H9 (cell line): Measurements from ENCODE around the gene THAP11. TPM values are rescaled to one million over a fixed set of nuclear protein-coding genes. Genes with fewer than 3 reads are reported as not detected.

Experiments used
- DNase-seq: peaks from one replicate; pipeline ENCODE4 v3.0.0-alpha.2; 2017
- H2AFZ ChIP-seq: one replicate; pipeline ENCODE4 v1.6.1; 2013; ENCODE audit warnings: mild to moderate bottlenecking, low read length, control low read depth, moderate library complexity
- H2AK5ac ChIP-seq: 2 replicates; pipeline ENCODE4 v1.6.1; 2013; ENCODE audit warnings: low read length, control low read depth, mixed read lengths; ENCODE audit not compliant: insufficient read length
- H2BK120ac ChIP-seq: one replicate; pipeline ENCODE4 v1.6.1; 2013; ENCODE audit warnings: low read depth, mild to moderate bottlenecking, low read length, control low read depth, inconsistent platforms; ENCODE audit not compliant: poor library complexity, severe bottlenecking
- H2BK12ac ChIP-seq: 2 replicates; pipeline ENCODE4 v1.6.1; 2013; ENCODE audit warnings: low read length, control low read depth, mixed read lengths, low read depth; ENCODE audit not compliant: insufficient read length
- H2BK15ac ChIP-seq: 2 replicates; pipeline ENCODE4 v1.6.1; 2013; ENCODE audit warnings: low read depth, low read length, control low read depth
- H2BK20ac ChIP-seq: one replicate; pipeline ENCODE4 v1.6.1; 2013; ENCODE audit warnings: low read depth, mild to moderate bottlenecking, low read length, control low read depth, inconsistent platforms; ENCODE audit not compliant: poor library complexity, severe bottlenecking
- H2BK5ac ChIP-seq: 2 replicates; pipeline ENCODE4 v1.6.1; 2013; ENCODE audit warnings: low read length, control low read depth, mixed read lengths; ENCODE audit not compliant: insufficient read length
- H3K14ac ChIP-seq: 2 replicates; pipeline ENCODE4 v1.6.1; 2013; ENCODE audit warnings: low read length, control low read depth; ENCODE audit not compliant: insufficient read depth
- H3K18ac ChIP-seq: 2 replicates; pipeline ENCODE4 v1.6.1; 2013; ENCODE audit warnings: low read depth, mild to moderate bottlenecking, mixed read lengths, low read length, control low read depth; ENCODE audit not compliant: insufficient read length
- H3K23ac ChIP-seq: 2 replicates; pipeline ENCODE4 v1.6.1; 2013; ENCODE audit warnings: low read length, control low read depth, mixed read lengths, low read depth; ENCODE audit not compliant: insufficient read length
- H3K23me2 ChIP-seq: 2 replicates; pipeline ENCODE4 v1.6.1; 2013; ENCODE audit warnings: low read depth, mild to moderate bottlenecking, mixed read lengths, low read length, control low read depth; ENCODE audit not compliant: insufficient read length, poor library complexity, severe bottlenecking
- H3K27ac ChIP-seq: 2 replicates; pipeline ENCODE4 v1.5.1; 2013; ENCODE audit warnings: low read length, control low read depth, mixed read lengths, low read depth; ENCODE audit not compliant: insufficient read length
- H3K27me3 ChIP-seq: 2 replicates; pipeline ENCODE4 v1.6.1; 2013; ENCODE audit warnings: low read length, control low read depth, inconsistent platforms; ENCODE audit not compliant: insufficient read depth
- H3K4ac ChIP-seq: 2 replicates; pipeline ENCODE4 v1.6.1; 2013; ENCODE audit warnings: low read depth, mild to moderate bottlenecking, control low read depth, inconsistent platforms, low read length, moderate library complexity
- H3K4me1 ChIP-seq: 2 replicates; pipeline ENCODE4 v1.6.1; 2013; ENCODE audit warnings: low read length, control low read depth, inconsistent platforms; ENCODE audit not compliant: insufficient read depth
- H3K4me2 ChIP-seq: 2 replicates; pipeline ENCODE4 v1.6.1; 2013; ENCODE audit warnings: low read length, control low read depth, mixed read lengths; ENCODE audit not compliant: insufficient read length, insufficient read depth
- H3K56ac ChIP-seq: 2 replicates; pipeline ENCODE4 v1.6.1; 2013; ENCODE audit warnings: low read depth, mild to moderate bottlenecking, mixed read lengths, low read length, control low read depth; ENCODE audit not compliant: insufficient read length
- H3K79me1 ChIP-seq: 2 replicates; pipeline ENCODE4 v1.6.1; 2013; ENCODE audit warnings: low read depth, mild to moderate bottlenecking, moderate library complexity, low read length, control low read depth, inconsistent platforms; ENCODE audit not compliant: insufficient read depth, poor library complexity, severe bottlenecking
- H3K79me2 ChIP-seq: 2 replicates; pipeline ENCODE4 v1.6.1; 2013; ENCODE audit warnings: low read length, control low read depth, inconsistent platforms; ENCODE audit not compliant: insufficient read depth
- H3K9ac ChIP-seq: 2 replicates; pipeline ENCODE4 v1.6.1; 2013; ENCODE audit warnings: low read length, control low read depth, mixed read lengths; ENCODE audit not compliant: insufficient read length; ENCODE audit errors: extremely low read depth
- H3K9me3 ChIP-seq: one replicate; pipeline ENCODE4 v1.6.1; 2013; ENCODE audit warnings: low read depth, low read length, inconsistent platforms; ENCODE audit not compliant: control insufficient read depth
- H3T11ph ChIP-seq: one replicate; pipeline ENCODE4 v1.6.1; 2013; ENCODE audit warnings: mild to moderate bottlenecking, low read length, control low read depth, inconsistent platforms
- H4K20me1 ChIP-seq: one replicate; pipeline ENCODE4 v1.6.1; 2013; ENCODE audit not compliant: control insufficient read depth, insufficient read length, insufficient read depth
- H4K5ac ChIP-seq: 2 replicates; pipeline ENCODE4 v1.6.1; 2013; ENCODE audit warnings: low read depth, mild to moderate bottlenecking, mixed read lengths, low read length, control low read depth; ENCODE audit not compliant: insufficient read length
- H4K8ac ChIP-seq: replicated peaks from 2 replicates; pipeline ENCODE4 v1.6.1; 2013; ENCODE audit warnings: low read length, control low read depth, mixed read lengths, low read depth; ENCODE audit not compliant: insufficient read length
- H4K91ac ChIP-seq: 2 replicates; pipeline ENCODE4 v1.6.1; 2013; ENCODE audit warnings: low read depth, mild to moderate bottlenecking, moderate library complexity, mixed read lengths, low read length, control low read depth; ENCODE audit not compliant: insufficient read length
- H3K27ac Mint-ChIP-seq, 3 experiments: 2 replicates in 2 of 3; 3 replicates in 1 of 3; pipeline ENCODE4 v1.8.0; 2020 to 2021; ENCODE audit warnings: mixed read lengths in 3 of 3, mild to moderate bottlenecking in 1 of 3, moderate library complexity in 1 of 3
- H3K27me3 Mint-ChIP-seq: 2 replicates; pipeline ENCODE4 v1.8.0; 2021; ENCODE audit warnings: low read depth, mild to moderate bottlenecking, moderate library complexity, mixed read lengths
- H3K36me3 Mint-ChIP-seq, 3 experiments: 2 replicates in 2 of 3; 3 replicates in 1 of 3; pipeline ENCODE4 v1.8.0; 2020 to 2021; ENCODE audit warnings: low read depth in 3 of 3, mixed read lengths in 3 of 3; ENCODE audit not compliant: insufficient read depth in 1 of 3
- H3K4me1 Mint-ChIP-seq, 2 experiments: 2 replicates each; pipeline ENCODE4 v1.8.0; 2020; ENCODE audit warnings: mixed read lengths in 2 of 2
- H3K4me3 Mint-ChIP-seq, 2 experiments: 2 replicates in 1 of 2; 3 replicates in 1 of 2; pipeline ENCODE4 v1.8.0; 2020 to 2021; ENCODE audit warnings: mild to moderate bottlenecking in 2 of 2, mixed read lengths in 2 of 2, moderate library complexity in 1 of 2
- H3K9me3 Mint-ChIP-seq, 2 experiments: 2 replicates in 1 of 2; 3 replicates in 1 of 2; pipeline ENCODE4 v1.8.0; 2020; ENCODE audit warnings: mild to moderate bottlenecking in 2 of 2, mixed read lengths in 2 of 2, moderate library complexity in 1 of 2
- CTCF ChIP-seq: fragments of 200-600 bp; sonication (generic); conservative IDR thresholded peaks from 3 replicates; pipeline ENCODE4 v1.8.0; 2021; ENCODE audit warnings: antibody characterized with exemption, mild to moderate bottlenecking
- WGBS: extraction: QIAGEN DNeasy Blood & Tissue Kit; methylation state at CpG from one replicate; pipeline ENCODE4 v1.1.7; 2013; ENCODE audit warnings: missing lambda C conversion rate, low lambda C conversion rate, mixed read lengths; ENCODE audit not compliant: insufficient read length; ENCODE audit errors: extremely low coverage; 5-methylcytosine and 5-hydroxymethylcytosine counted together
- total RNA-seq: library from RNA; stranded (reverse); gene quantifications from 2 replicates; pipeline ENCODE4 v1.2.1, GENCODE V29; 2021

THAP11 gene
- total RNA-seq, 1 experiment from 2014 or later = 48.9 TPM

- H3K27ac ChIP-seq = no peak overlapping the region
- H3K27me3 ChIP-seq = no peaks in the 10 kb centered on the region
- Mint-ChIP-seq H3K4me1 (peaks cover 39 to 40% of the 10 kb centered on the region in 2 experiments), H3K4me3 (peak overlapping the region; percentile 94 to 98), H3K27me3 (no peaks in the 10 kb centered on the region), H3K36me3 (peaks cover 11 to 24% (median 16%) of the 10 kb centered on the region in 3 experiments), H3K27ac (peak overlapping the region; percentile 9 to 95 (median 93); a peak in 4 of 7 replicates), H3K9me3 (peaks cover 0 to 2% of the 10 kb centered on the region in 2 experiments; a peak in 1 of 5 replicates)
- no peak overlapping the region for H4K91ac ChIP-seq
- no peaks in the 10 kb centered on the region for H3K79me1 ChIP-seq
- no peak overlapping the region for H2AK5ac ChIP-seq
- no peaks in the 10 kb centered on the region for H4K20me1 ChIP-seq
- TF ChIP-seq CTCF = no peak
- DNase-seq = no peak
- no peaks in the 10 kb centered on the region for H3K9me3 ChIP-seq
- H3K4ac ChIP-seq = no peak overlapping the region
- H4K5ac ChIP-seq = no peak overlapping the region
- no peak overlapping the region for H3K9ac ChIP-seq
- H2BK120ac ChIP-seq = no peak overlapping the region
- H2AFZ ChIP-seq = no peak overlapping the region
- H3K23me2 ChIP-seq = peaks cover 10% of the 10 kb centered on the region
- H3K56ac ChIP-seq = no peak overlapping the region
- no peak overlapping the region for H3K23ac ChIP-seq
- peak overlapping the region; percentile 81 for H3K4me2 ChIP-seq
- peaks cover 23% of the 10 kb centered on the region; the same call in 1 of the 2 replicates for H3K79me2 ChIP-seq
- H2BK20ac ChIP-seq = no peak overlapping the region
- H3T11ph ChIP-seq = no peak overlapping the region
- H2BK12ac ChIP-seq = no peak overlapping the region
- no peak overlapping the region for H3K14ac ChIP-seq
- no peak overlapping the region for H2BK15ac ChIP-seq
- no peak overlapping the region for H4K8ac ChIP-seq
- no peak overlapping the region for H3K18ac ChIP-seq
- H3K4me1 ChIP-seq = peaks cover 10% of the 10 kb centered on the region; the same call in 1 of the 2 replicates
- WGBS = no CpG with 5 or more reads among the region's 11 CpGs
- H2BK5ac ChIP-seq = no peak overlapping the region
These were observed 6.0 kb downstream of the THAP11 start for GRCh38 chr16:67848118-67848517.
